OCI-LY1 (cell line): ENCODE measurements around the gene PADI1.

Experiments
- H2AFZ ChIP-seq: fragments of 200-600 bp; sonication (generic), shearing (Covaris generic); 2 replicates; pipeline ENCODE4 v1.6.0; 2014; ENCODE audit warnings: antibody characterized with exemption, mild to moderate bottlenecking, low read length
- H3F3A ChIP-seq: fragments of 200-600 bp; sonication (generic), shearing (Covaris generic); 2 replicates; pipeline ENCODE4 v1.6.0; 2014; ENCODE audit warnings: mild to moderate bottlenecking, antibody characterized with exemption, low read length, moderate library complexity; ENCODE audit not compliant: insufficient read depth
- H3K27ac ChIP-seq: fragments of 200-600 bp; sonication (generic); 2 replicates; pipeline ENCODE4 v1.5.1; 2014; ENCODE audit warnings: low read length, mixed run types, mild to moderate bottlenecking, low read depth; ENCODE audit not compliant: poor library complexity, severe bottlenecking
- H3K27me3 ChIP-seq: fragments of 200-600 bp; sonication (generic); 2 replicates; pipeline ENCODE4 v1.6.0; 2014; ENCODE audit warnings: antibody characterized with exemption, mild to moderate bottlenecking, low read length, moderate library complexity; ENCODE audit not compliant: insufficient read depth
- H3K36me3 ChIP-seq: fragments of 200-600 bp; sonication (generic); 2 replicates; pipeline ENCODE4 v1.6.1; 2014; ENCODE audit warnings: mild to moderate bottlenecking, antibody characterized with exemption, low read length, moderate library complexity, mixed read lengths; ENCODE audit not compliant: insufficient read depth
- H3K4me1 ChIP-seq: fragments of 200-600 bp; sonication (generic); 2 replicates; pipeline ENCODE4 v1.5.1; 2014; ENCODE audit warnings: mild to moderate bottlenecking, low read length, moderate library complexity; ENCODE audit not compliant: insufficient read depth, severe bottlenecking
- H3K4me2 ChIP-seq: fragments of 200-600 bp; sonication (generic), shearing (Covaris generic); 2 replicates; pipeline ENCODE4 v1.6.1; 2014; ENCODE audit warnings: low read length
- H3K4me3 ChIP-seq: fragments of 200-600 bp; sonication (generic); 2 replicates; pipeline ENCODE4 v1.5.1; 2014; ENCODE audit warnings: low read length, low read depth, mild to moderate bottlenecking, mixed read lengths; ENCODE audit not compliant: poor library complexity, severe bottlenecking
- H3K79me2 ChIP-seq: fragments of 200-600 bp; shearing (Covaris generic); 2 replicates; pipeline ENCODE4 v1.6.1; 2016; ENCODE audit warnings: mixed run types, low read length, mixed read lengths; ENCODE audit not compliant: insufficient read depth
- H3K9ac ChIP-seq: fragments of 200-600 bp; sonication (generic), shearing (Covaris generic); 2 replicates; pipeline ENCODE4 v1.6.1; 2014; ENCODE audit warnings: mild to moderate bottlenecking, low read length, mixed read lengths
- H3K9me2 ChIP-seq: fragments of 200-600 bp; sonication (generic), shearing (Covaris generic); 2 replicates; pipeline ENCODE4 v1.6.1; 2014; ENCODE audit warnings: low read depth, mild to moderate bottlenecking, low read length, mixed read lengths
- H3K9me3 ChIP-seq: fragments of 200-600 bp; shearing (Covaris generic); 2 replicates; pipeline ENCODE4 v1.6.1; 2014; ENCODE audit warnings: low read length, mixed read lengths
- H4K20me1 ChIP-seq: fragments of 200-600 bp; sonication (generic), shearing (Covaris generic); 2 replicates; pipeline ENCODE4 v1.6.0; 2016; ENCODE audit warnings: mild to moderate bottlenecking, low read length; ENCODE audit not compliant: insufficient read depth
- EZH2 ChIP-seq: fragments of 200-600 bp; sonication (generic), shearing (Covaris generic); IDR thresholded peaks from 2 replicates; pipeline ENCODE4 v1.8.0; 2017; ENCODE audit warnings: borderline replicate concordance, mixed run types, mild to moderate bottlenecking, antibody characterized with exemption, low read length, moderate library complexity, mixed read lengths
- TF ChIP-seq, protein P1 (sequence below): fragments of 200-600 bp; sonication (generic), shearing (Covaris generic); IDR thresholded peaks from 2 replicates; pipeline ENCODE4 v1.5.1; 2017; ENCODE audit warnings: mild to moderate bottlenecking, antibody characterized with exemption, low read length, moderate library complexity, mixed read lengths

PADI1 gene

DNA sequence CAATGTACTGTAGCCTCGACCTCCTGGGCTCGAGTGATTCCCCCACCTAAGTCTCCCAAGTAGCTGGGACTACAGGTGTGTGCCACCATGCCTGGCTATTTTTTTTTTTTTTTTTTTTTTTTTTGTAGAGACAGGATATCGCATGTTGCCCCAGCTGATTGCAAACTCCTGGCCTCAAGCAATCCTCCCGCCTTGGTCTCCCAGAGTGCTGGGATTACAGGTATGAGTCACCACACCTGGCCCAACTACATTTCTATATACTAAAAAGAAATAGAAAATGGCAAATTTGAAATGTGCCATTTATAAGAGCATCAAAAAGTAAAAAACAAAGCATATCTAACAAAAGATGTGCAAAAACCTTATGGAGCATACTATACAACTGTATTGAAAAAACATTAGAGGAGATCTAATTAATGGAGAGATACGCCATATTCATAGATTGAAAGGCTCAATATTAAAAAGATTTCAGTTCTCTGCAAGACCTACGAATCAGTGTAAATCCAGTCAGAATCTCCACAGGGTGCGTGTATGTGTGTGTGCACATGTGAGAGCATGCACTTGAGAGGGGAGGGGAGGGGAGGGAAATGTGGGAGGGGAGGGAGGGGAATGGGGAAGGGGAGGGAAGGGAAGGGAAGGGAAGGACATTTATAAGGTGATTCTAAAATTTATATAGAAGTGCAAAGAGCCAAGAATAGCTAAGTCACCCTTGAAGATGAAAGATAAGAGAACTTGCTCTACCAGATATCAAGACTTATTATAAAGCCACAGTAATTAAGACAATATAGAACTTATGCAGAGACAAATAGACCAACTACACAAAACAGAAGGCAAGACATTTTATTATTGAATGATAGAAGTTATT is 87.6 kb downstream of the PADI1 start:
- Histone ChIP-seq H3K9me3 (no peaks in the 10 kb centered on the region), H3K4me3 (no peak overlapping the region), H3K27me3 (peaks cover 9% of the 10 kb centered on the region; the same call in 1 of the 2 replicates), H3K36me3 (no peaks in the 10 kb centered on the region), H4K20me1 (no peaks in the 10 kb centered on the region), H3K4me2 (no peak overlapping the region), H3K79me2 (no peaks in the 10 kb centered on the region), H3K9ac (no peak overlapping the region), H3K9me2 (no peaks in the 10 kb centered on the region), H2AFZ (no peak overlapping the region), H3K27ac (no peak overlapping the region), H3K4me1 (no peaks in the 10 kb centered on the region), H3F3A (no peaks in the 10 kb centered on the region)
- TF ChIP-seq, protein P1, sequence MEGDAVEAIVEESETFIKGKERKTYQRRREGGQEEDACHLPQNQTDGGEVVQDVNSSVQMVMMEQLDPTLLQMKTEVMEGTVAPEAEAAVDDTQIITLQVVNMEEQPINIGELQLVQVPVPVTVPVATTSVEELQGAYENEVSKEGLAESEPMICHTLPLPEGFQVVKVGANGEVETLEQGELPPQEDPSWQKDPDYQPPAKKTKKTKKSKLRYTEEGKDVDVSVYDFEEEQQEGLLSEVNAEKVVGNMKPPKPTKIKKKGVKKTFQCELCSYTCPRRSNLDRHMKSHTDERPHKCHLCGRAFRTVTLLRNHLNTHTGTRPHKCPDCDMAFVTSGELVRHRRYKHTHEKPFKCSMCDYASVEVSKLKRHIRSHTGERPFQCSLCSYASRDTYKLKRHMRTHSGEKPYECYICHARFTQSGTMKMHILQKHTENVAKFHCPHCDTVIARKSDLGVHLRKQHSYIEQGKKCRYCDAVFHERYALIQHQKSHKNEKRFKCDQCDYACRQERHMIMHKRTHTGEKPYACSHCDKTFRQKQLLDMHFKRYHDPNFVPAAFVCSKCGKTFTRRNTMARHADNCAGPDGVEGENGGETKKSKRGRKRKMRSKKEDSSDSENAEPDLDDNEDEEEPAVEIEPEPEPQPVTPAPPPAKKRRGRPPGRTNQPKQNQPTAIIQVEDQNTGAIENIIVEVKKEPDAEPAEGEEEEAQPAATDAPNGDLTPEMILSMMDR = no peak
- no peak for TF ChIP-seq EZH2

DNA sequence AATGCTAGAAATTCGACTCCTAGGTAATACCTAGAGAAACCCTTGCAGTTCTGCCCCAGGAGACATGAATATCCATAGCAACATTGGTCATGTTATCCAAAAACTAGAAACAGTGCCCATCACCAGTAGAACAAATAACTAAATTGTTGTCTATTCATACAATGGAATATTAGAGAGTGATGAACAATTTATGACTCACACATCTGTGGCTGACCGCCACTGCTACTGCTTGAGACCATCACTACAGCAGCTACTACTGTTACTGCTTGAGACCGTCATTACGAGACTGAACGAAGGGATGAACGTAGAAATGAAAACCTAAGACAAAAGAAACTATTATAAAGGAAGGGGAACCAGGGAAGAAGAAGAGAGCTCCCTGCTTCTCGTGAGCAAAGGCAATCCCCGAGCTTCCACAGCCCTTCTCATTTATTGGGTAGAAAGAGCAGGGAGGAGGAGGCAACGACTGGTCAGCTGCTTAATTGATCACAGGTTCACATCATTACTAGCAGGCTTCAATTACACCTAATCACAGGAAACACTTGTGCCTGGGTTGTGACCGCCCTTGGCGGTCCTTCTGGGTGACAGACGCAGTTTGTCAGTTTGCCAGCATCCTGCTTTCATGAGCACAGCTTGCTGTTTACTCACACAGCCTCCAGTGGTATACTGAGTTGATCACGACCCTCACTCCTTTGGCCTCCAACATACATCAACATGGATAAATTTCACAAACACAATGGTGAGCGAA is 88.9 kb downstream of the PADI1 start:
- Histone ChIP-seq H3K4me3 (no peak overlapping the region), H3K9ac (no peak overlapping the region), H3K36me3 (no peaks in the 10 kb centered on the region), H3K79me2 (no peaks in the 10 kb centered on the region), H3K9me2 (no peaks in the 10 kb centered on the region), H3F3A (no peaks in the 10 kb centered on the region), H3K4me1 (no peaks in the 10 kb centered on the region), H3K27ac (no peak overlapping the region), H3K4me2 (no peak overlapping the region), H3K27me3 (peaks cover 9% of the 10 kb centered on the region; the same call in 1 of the 2 replicates), H3K9me3 (no peaks in the 10 kb centered on the region), H2AFZ (no peak overlapping the region), H4K20me1 (no peaks in the 10 kb centered on the region)
- no peak for TF ChIP-seq EZH2
- TF ChIP-seq, protein P1 = no peak

DNA sequence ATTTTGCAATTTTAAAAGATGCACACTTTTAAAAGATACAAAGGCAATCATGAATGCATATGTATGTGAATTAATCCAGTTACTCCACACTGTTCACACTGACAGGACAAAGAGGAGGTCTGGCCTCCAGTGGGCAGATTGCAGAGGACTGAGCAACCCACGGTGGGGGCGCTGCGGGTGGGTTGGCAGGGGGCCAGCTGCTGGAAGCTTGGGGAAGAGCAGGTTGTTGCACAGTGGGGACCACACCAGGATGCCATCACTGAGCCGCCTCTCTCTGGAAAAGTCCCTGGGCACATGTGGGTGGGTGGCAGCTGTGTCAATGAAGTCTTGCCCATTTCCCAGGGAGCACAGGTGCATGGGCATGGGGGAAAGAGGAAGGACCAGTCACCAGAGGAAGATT is 90.4 kb downstream of the PADI1 start:
- H4K20me1 ChIP-seq = no peaks in the 10 kb centered on the region
- no peak overlapping the region for H2AFZ ChIP-seq
- H3K9ac ChIP-seq = no peak overlapping the region
- no peaks in the 10 kb centered on the region for H3F3A ChIP-seq
- H3K4me3 ChIP-seq = no peak overlapping the region
- H3K4me2 ChIP-seq = no peak overlapping the region
- no peaks in the 10 kb centered on the region for H3K4me1 ChIP-seq
- no peaks in the 10 kb centered on the region for H3K79me2 ChIP-seq
- no peaks in the 10 kb centered on the region for H3K9me3 ChIP-seq
- peaks cover 9% of the 10 kb centered on the region; the same call in 1 of the 2 replicates for H3K27me3 ChIP-seq
- no peaks in the 10 kb centered on the region for H3K9me2 ChIP-seq
- TF ChIP-seq, protein P1 = no peak
- no peak for TF ChIP-seq EZH2
- H3K27ac ChIP-seq = no peak overlapping the region
- H3K36me3 ChIP-seq = no peaks in the 10 kb centered on the region
